Neural progenitor cell (in vitro differentiated cells): ENCODE data around the gene ZNF341. TPM values are rescaled to one million over a fixed set of nuclear protein-coding genes. Genes with fewer than 3 reads are reported as not detected.

Experiments used
- DNase-seq: peaks from one replicate; pipeline ENCODE4 v3.0.0-alpha.2; 2016; ENCODE audit warnings: low spot score
- H2AFZ ChIP-seq: fragments of 200-600 bp; sonication (generic); replicated peaks from 2 replicates; pipeline ENCODE4 v1.6.1; 2016; ENCODE audit warnings: antibody characterized with exemption
- H3F3A ChIP-seq: fragments of 200-600 bp; sonication (generic); 2 replicates; pipeline ENCODE4 v1.6.1; 2016; ENCODE audit warnings: antibody characterized with exemption, low read depth
- H3K27ac ChIP-seq: fragments of 200-600 bp; sonication (generic); 2 replicates; pipeline ENCODE4 v1.5.1; 2016; ENCODE audit warnings: mild to moderate bottlenecking
- H3K27me3 ChIP-seq: fragments of 200-600 bp; sonication (generic); 2 replicates; pipeline ENCODE4 v1.6.1; 2016; ENCODE audit warnings: mild to moderate bottlenecking, moderate library complexity
- H3K36me3 ChIP-seq: fragments of 200-600 bp; sonication (generic); 2 replicates; pipeline ENCODE4 v1.5.1; 2016
- H3K4me1 ChIP-seq: fragments of 200-600 bp; sonication (generic); 2 replicates; pipeline ENCODE4 v1.6.1; 2016; ENCODE audit warnings: mixed run types
- H3K4me2 ChIP-seq: fragments of 200-600 bp; sonication (generic); 2 replicates; pipeline ENCODE4 v1.6.1; 2016
- H3K4me3 ChIP-seq: fragments of 200-600 bp; sonication (generic); 2 replicates; pipeline ENCODE4 v1.5.1; 2016
- H3K79me2 ChIP-seq: fragments of 200-600 bp; sonication (generic); 2 replicates; pipeline ENCODE4 v1.6.1; 2016; ENCODE audit warnings: low read depth
- H3K9ac ChIP-seq: fragments of 200-600 bp; sonication (generic); 2 replicates; pipeline ENCODE4 v1.6.1; 2016
- H3K9me3 ChIP-seq: fragments of 200-600 bp; sonication (generic); 2 replicates; pipeline ENCODE4 v1.5.1; 2016; ENCODE audit warnings: low read depth
- H4K20me1 ChIP-seq: fragments of 200-600 bp; sonication (generic); 2 replicates; pipeline ENCODE4 v1.6.1; 2016; ENCODE audit warnings: low read depth
- H3K27ac Mint-ChIP-seq: 3 replicates; pipeline ENCODE4 v1.8.0; 2021; ENCODE audit warnings: mixed read lengths
- H3K27me3 Mint-ChIP-seq: 2 replicates; pipeline ENCODE4 v1.8.0; 2022; ENCODE audit warnings: low read depth, mild to moderate bottlenecking, inconsistent platforms, moderate library complexity, mixed read lengths; ENCODE audit not compliant: insufficient read depth
- H3K36me3 Mint-ChIP-seq: 3 replicates; pipeline ENCODE4 v1.8.0; 2021; ENCODE audit warnings: mixed read lengths
- H3K4me1 Mint-ChIP-seq: 3 replicates; pipeline ENCODE4 v1.8.0; 2021; ENCODE audit warnings: mixed read lengths
- H3K4me3 Mint-ChIP-seq: 3 replicates; pipeline ENCODE4 v1.8.0; 2021; ENCODE audit warnings: mild to moderate bottlenecking, moderate library complexity, mixed read lengths
- H3K9me3 Mint-ChIP-seq: 3 replicates; pipeline ENCODE4 v1.8.0; 2020; ENCODE audit warnings: mixed read lengths
- EZH2 ChIP-seq: fragments of 200-600 bp; sonication (generic); IDR thresholded peaks from 2 replicates; pipeline ENCODE4 v1.6.1; 2017; ENCODE audit warnings: antibody characterized with exemption, mild to moderate bottlenecking, moderate library complexity
- EZH2phosphoT487 ChIP-seq: fragments of 200-600 bp; sonication (generic); IDR thresholded peaks from 2 replicates; pipeline ENCODE4 v1.6.1; 2017; ENCODE audit warnings: antibody characterized with exemption
- total RNA-seq: library from RNA; depleted of rRNA; stranded (reverse); fragments of >200 nt; gene quantifications from 2 replicates; pipeline ENCODE4 v1.2.3, GENCODE V29; 2015; ENCODE audit warnings: low replicate concordance
- TF ChIP-seq, protein P1 (sequence below): fragments of 200-600 bp; sonication (generic); IDR thresholded peaks from 2 replicates; pipeline ENCODE4 v1.5.1; 2017; ENCODE audit warnings: antibody characterized with exemption, mild to moderate bottlenecking

The ZNF341 gene
- total RNA-seq, 1 donor from 2014 or later, result 0.82 TPM

DNA sequence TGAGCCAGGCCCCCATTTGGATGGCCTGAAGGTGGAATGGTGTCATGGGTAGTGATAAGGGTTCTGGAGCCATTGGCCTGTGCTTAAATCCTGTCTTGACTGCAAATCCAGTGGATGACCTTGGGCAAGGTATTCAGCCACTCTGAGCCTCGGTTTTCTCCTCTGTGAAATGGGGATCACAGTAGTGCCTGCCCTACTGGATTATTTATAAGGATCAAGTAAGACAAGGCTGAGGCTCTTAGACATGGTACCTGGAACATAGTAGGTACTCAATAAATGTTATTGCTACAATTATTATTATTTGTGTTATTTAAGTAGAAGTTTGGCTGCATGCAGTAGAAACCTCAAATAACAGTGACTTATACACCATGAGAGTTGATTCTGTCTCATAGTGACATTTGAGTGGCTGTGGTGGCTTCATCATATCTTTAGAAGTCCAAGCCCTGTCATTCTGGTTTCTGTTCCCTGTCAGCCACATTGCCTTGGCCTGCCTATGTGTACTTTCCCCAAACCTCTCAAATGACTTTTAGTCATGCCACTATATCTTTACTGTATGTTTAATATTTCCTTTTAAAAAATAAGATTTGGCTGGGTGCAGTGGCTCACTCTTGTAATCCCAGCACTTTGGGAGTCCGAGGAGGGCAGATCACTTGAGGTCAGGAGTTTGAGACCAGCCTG, 41.8 kb downstream of the ZNF341 start:
- H3K4me1 ChIP-seq, result no peaks in the 10 kb centered on the region
- no peak overlapping the region for H3K4me3 ChIP-seq
- no peak for TF ChIP-seq EZH2phosphoT487
- no peak for TF ChIP-seq EZH2
- TF ChIP-seq, protein P1, sequence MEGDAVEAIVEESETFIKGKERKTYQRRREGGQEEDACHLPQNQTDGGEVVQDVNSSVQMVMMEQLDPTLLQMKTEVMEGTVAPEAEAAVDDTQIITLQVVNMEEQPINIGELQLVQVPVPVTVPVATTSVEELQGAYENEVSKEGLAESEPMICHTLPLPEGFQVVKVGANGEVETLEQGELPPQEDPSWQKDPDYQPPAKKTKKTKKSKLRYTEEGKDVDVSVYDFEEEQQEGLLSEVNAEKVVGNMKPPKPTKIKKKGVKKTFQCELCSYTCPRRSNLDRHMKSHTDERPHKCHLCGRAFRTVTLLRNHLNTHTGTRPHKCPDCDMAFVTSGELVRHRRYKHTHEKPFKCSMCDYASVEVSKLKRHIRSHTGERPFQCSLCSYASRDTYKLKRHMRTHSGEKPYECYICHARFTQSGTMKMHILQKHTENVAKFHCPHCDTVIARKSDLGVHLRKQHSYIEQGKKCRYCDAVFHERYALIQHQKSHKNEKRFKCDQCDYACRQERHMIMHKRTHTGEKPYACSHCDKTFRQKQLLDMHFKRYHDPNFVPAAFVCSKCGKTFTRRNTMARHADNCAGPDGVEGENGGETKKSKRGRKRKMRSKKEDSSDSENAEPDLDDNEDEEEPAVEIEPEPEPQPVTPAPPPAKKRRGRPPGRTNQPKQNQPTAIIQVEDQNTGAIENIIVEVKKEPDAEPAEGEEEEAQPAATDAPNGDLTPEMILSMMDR, result no peak
- Mint-ChIP-seq H3K27ac (no peak overlapping the region), H3K9me3 (no peaks in the 10 kb centered on the region), H3K27me3 (peaks cover 2% of the 10 kb centered on the region), H3K4me1 (no peaks in the 10 kb centered on the region), H3K4me3 (no peak overlapping the region), H3K36me3 (no peaks in the 10 kb centered on the region)
- H3K27ac ChIP-seq, result no peak overlapping the region
- H3K79me2 ChIP-seq, result no peaks in the 10 kb centered on the region
- H3K36me3 ChIP-seq, result no peaks in the 10 kb centered on the region
- DNase-seq, result no peak
- no peak overlapping the region for H3K4me2 ChIP-seq
- no peak overlapping the region for H3K9ac ChIP-seq
- H4K20me1 ChIP-seq, result no peaks in the 10 kb centered on the region
- no peaks in the 10 kb centered on the region for H3K9me3 ChIP-seq
- H2AFZ ChIP-seq, result no peak overlapping the region
- no peaks in the 10 kb centered on the region for H3K27me3 ChIP-seq
- H3F3A ChIP-seq, result no peaks in the 10 kb centered on the region

DNA sequence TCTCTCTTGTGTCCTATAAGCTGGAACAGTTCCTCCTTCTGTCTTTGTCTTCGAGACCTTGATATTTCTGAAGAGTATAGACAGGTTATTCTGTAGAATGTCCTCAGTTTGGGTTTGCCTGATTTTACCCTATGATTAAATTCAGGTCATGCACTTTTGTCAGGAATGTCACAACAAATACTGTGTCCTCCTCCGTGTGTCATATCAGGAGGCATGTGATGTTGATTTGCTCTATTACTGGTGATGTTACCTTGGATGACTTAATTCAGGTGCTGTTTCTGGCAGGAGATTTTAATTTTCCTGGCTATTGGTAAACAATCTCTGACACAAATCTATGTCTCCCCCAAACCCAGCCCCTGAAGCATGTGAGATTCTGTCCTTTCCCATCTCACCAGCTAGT, 46.0 kb downstream of the ZNF341 start:
- Histone ChIP-seq H3K36me3 (no peaks in the 10 kb centered on the region), H2AFZ (no peak overlapping the region), H3K4me3 (no peak overlapping the region), H3K4me1 (no peaks in the 10 kb centered on the region), H3K79me2 (no peaks in the 10 kb centered on the region), H3F3A (no peaks in the 10 kb centered on the region), H3K9ac (no peak overlapping the region), H3K9me3 (no peaks in the 10 kb centered on the region), H3K4me2 (no peak overlapping the region), H3K27me3 (no peaks in the 10 kb centered on the region), H3K27ac (no peak overlapping the region), H4K20me1 (no peaks in the 10 kb centered on the region)
- H3K27ac Mint-ChIP-seq, result no peak overlapping the region
- H3K9me3 Mint-ChIP-seq, result no peaks in the 10 kb centered on the region
- TF ChIP-seq, protein P1, result no peak
- TF ChIP-seq EZH2 (no peak), EZH2phosphoT487 (no peak)
- no peak for DNase-seq
- no peaks in the 10 kb centered on the region for H3K27me3 Mint-ChIP-seq
- H3K36me3 Mint-ChIP-seq, result no peaks in the 10 kb centered on the region
- H3K4me1 Mint-ChIP-seq, result no peaks in the 10 kb centered on the region
- H3K4me3 Mint-ChIP-seq, result no peak overlapping the region

DNA sequence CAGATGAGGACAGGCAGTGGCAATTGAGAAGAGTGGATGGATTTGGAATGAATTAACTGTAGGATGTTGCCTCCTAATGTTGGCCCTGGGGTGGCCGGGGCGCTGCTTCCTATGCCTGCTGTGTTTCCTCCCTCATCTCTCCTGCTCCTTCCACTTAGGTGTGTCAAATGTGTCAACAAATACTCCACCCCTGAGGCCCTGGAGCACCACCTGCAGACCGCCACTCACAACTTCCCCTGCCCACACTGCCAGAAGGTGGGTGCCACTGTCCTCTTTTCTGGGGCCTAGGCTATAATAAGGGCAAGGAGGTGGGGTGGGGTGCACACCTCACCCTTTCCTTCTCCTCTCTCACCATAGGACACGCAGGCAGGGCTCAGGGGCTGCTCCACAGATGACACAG, 49.3 kb downstream of the ZNF341 start:
- Histone ChIP-seq H4K20me1 (no peaks in the 10 kb centered on the region), H3K27ac (no peak overlapping the region), H3K9ac (no peak overlapping the region), H3K4me3 (no peak overlapping the region), H3K79me2 (no peaks in the 10 kb centered on the region), H3K27me3 (no peaks in the 10 kb centered on the region), H3F3A (no peaks in the 10 kb centered on the region), H3K4me1 (no peaks in the 10 kb centered on the region), H3K4me2 (no peak overlapping the region), H2AFZ (no peak overlapping the region), H3K36me3 (no peaks in the 10 kb centered on the region), H3K9me3 (no peaks in the 10 kb centered on the region)
- Mint-ChIP-seq H3K27ac (no peak overlapping the region), H3K36me3 (no peaks in the 10 kb centered on the region), H3K4me1 (peaks cover 7% of the 10 kb centered on the region), H3K9me3 (no peaks in the 10 kb centered on the region), H3K27me3 (no peaks in the 10 kb centered on the region), H3K4me3 (no peak overlapping the region)
- DNase-seq, result no peak
- TF ChIP-seq, protein P1, result no peak
- TF ChIP-seq EZH2phosphoT487, result no peak
